Astrocyte (in vitro differentiated cells and primary cell): ENCODE results near the gene GOLGA6L9. TPM values are rescaled to one million over a fixed set of nuclear protein-coding genes. Genes with fewer than 3 reads are reported as not detected.
A peak's percentile ranks its signal among the peaks of the same experiment; 100 is the strongest.
"Not testable (repeated sequence)": the region's sequence is repeated elsewhere in the genome, so short reads cannot be mapped to it uniquely, and the experiment has no call there.

Experiments
- DNase-seq: peaks from one replicate; pipeline ENCODE4 v3.0.0-alpha.2; 2010; ENCODE audit warnings: low read depth
- FAIRE-seq: peaks from 2 replicates; lab custom pipeline; 2011; peaks lifted over from hg19 to GRCh38; lab: Jason Lieb, UNC
- H2AFZ ChIP-seq: 2 replicates; pipeline ENCODE4 v1.6.0; 2012; ENCODE audit warnings: low read depth, low read length, inconsistent platforms
- H3K27ac ChIP-seq: 2 replicates; pipeline ENCODE4 v1.5.1; 2011; ENCODE audit warnings: low read depth, low read length, inconsistent platforms
- H3K27me3 ChIP-seq: 2 replicates; pipeline ENCODE4 v1.6.0; 2011; ENCODE audit warnings: low read length, inconsistent platforms; ENCODE audit not compliant: insufficient read depth
- H3K36me3 ChIP-seq: 2 replicates; pipeline ENCODE4 v1.5.1; 2011; ENCODE audit warnings: low read length, inconsistent platforms; ENCODE audit not compliant: insufficient read depth
- H3K4me1 ChIP-seq: 2 replicates; pipeline ENCODE4 v1.5.1; 2011; ENCODE audit warnings: low read length, inconsistent platforms; ENCODE audit not compliant: insufficient read depth
- H3K4me2 ChIP-seq: 2 replicates; pipeline ENCODE4 v1.6.0; 2012; ENCODE audit warnings: low read length, inconsistent platforms
- H3K4me3 ChIP-seq: 2 replicates; pipeline ENCODE4 v1.5.1; 2011; ENCODE audit warnings: low read depth, mild to moderate bottlenecking, low read length, inconsistent platforms; ENCODE audit not compliant: insufficient read depth
- H3K79me2 ChIP-seq: 2 replicates; pipeline ENCODE4 v1.6.0; 2012; ENCODE audit warnings: mild to moderate bottlenecking, low read length, inconsistent platforms; ENCODE audit not compliant: insufficient read depth
- H3K9ac ChIP-seq: 2 replicates; pipeline ENCODE4 v1.6.0; 2012; ENCODE audit warnings: mild to moderate bottlenecking, low read length, inconsistent platforms
- H3K9me3 ChIP-seq: 2 replicates; pipeline ENCODE4 v1.5.1; 2012; ENCODE audit warnings: low read depth, mild to moderate bottlenecking, low read length, inconsistent platforms; ENCODE audit not compliant: insufficient read depth
- H4K20me1 ChIP-seq: 2 replicates; pipeline ENCODE4 v1.6.0; 2012; ENCODE audit warnings: low read length, inconsistent platforms; ENCODE audit not compliant: insufficient read depth
- H3K27ac Mint-ChIP-seq: one replicate; pipeline ENCODE4 v1.8.0; 2021; ENCODE audit warnings: mild to moderate bottlenecking, mixed read lengths; ENCODE audit not compliant: unreplicated experiment
- H3K27me3 Mint-ChIP-seq: one replicate; pipeline ENCODE4 v1.8.0; 2021; ENCODE audit warnings: low read depth, mixed read lengths; ENCODE audit not compliant: unreplicated experiment
- H3K36me3 Mint-ChIP-seq: one replicate; pipeline ENCODE4 v1.8.0; 2021; ENCODE audit warnings: low read depth, mixed read lengths; ENCODE audit not compliant: unreplicated experiment
- H3K4me1 Mint-ChIP-seq: one replicate; pipeline ENCODE4 v1.8.0; 2021; ENCODE audit warnings: low read depth, mixed read lengths; ENCODE audit not compliant: unreplicated experiment
- H3K4me3 Mint-ChIP-seq: one replicate; pipeline ENCODE4 v1.8.0; 2021; ENCODE audit warnings: mild to moderate bottlenecking, moderate library complexity, mixed read lengths; ENCODE audit not compliant: unreplicated experiment
- H3K9me3 Mint-ChIP-seq: one replicate; pipeline ENCODE4 v1.8.0; 2021; ENCODE audit warnings: mild to moderate bottlenecking, mixed read lengths; ENCODE audit not compliant: unreplicated experiment
- total RNA-seq: library from RNA; stranded (reverse); gene quantifications from 2 replicates; pipeline ENCODE4 v1.2.1, GENCODE V29; 2021

Gene GOLGA6L9
- total RNA-seq, 1 donor from 2014 or later: 5.2 TPM

GRCh38 chr15:82410306-82410705 is 19.3 kb upstream of the GOLGA6L9 start:
- H4K20me1 ChIP-seq, FAIRE-seq, H3K36me3 ChIP-seq, H3K27ac ChIP-seq, H2AFZ ChIP-seq, H3K27me3 ChIP-seq, H3K27me3 Mint-ChIP-seq, H3K4me1 ChIP-seq, H3K27ac Mint-ChIP-seq, DNase-seq, H3K36me3 Mint-ChIP-seq, H3K9ac ChIP-seq, H3K9me3 ChIP-seq, H3K4me2 ChIP-seq, H3K79me2 ChIP-seq, H3K4me3 ChIP-seq, H3K4me3 Mint-ChIP-seq, H3K9me3 Mint-ChIP-seq: not testable (repeated sequence)
- H3K4me1 Mint-ChIP-seq: peaks cover 10% of the 10 kb centered on the region

GRCh38 chr15:82411595-82411994 is 18.0 kb upstream of the GOLGA6L9 start:
- not testable (repeated sequence) for FAIRE-seq, H3K9ac ChIP-seq, H3K36me3 Mint-ChIP-seq, H3K27me3 ChIP-seq, H4K20me1 ChIP-seq, H3K4me1 ChIP-seq, H3K4me3 ChIP-seq, H3K79me2 ChIP-seq, H3K4me3 Mint-ChIP-seq, DNase-seq, H3K27ac ChIP-seq, H3K9me3 Mint-ChIP-seq, H3K36me3 ChIP-seq, H3K4me2 ChIP-seq, H3K9me3 ChIP-seq, H2AFZ ChIP-seq, H3K27me3 Mint-ChIP-seq
- H3K4me1 Mint-ChIP-seq: peaks cover 10% of the 10 kb centered on the region
- peak overlapping the region; percentile 15 for H3K27ac Mint-ChIP-seq

GRCh38 chr15:82414525-82415191 is 15.0 kb upstream of the GOLGA6L9 start:
- not testable (repeated sequence) for H3K79me2 ChIP-seq, H3K36me3 Mint-ChIP-seq, H2AFZ ChIP-seq, H4K20me1 ChIP-seq, H3K27me3 Mint-ChIP-seq, H3K4me3 ChIP-seq, H3K9me3 ChIP-seq, H3K9me3 Mint-ChIP-seq, H3K27ac ChIP-seq, H3K9ac ChIP-seq, H3K4me1 ChIP-seq, H3K27ac Mint-ChIP-seq, H3K36me3 ChIP-seq, FAIRE-seq, H3K27me3 ChIP-seq, H3K4me2 ChIP-seq, H3K4me3 Mint-ChIP-seq, DNase-seq
- H3K4me1 Mint-ChIP-seq: peaks cover 10% of the 10 kb centered on the region

GRCh38 chr15:82420516-82420915 is 9.1 kb upstream of the GOLGA6L9 start:
- H3K4me1 Mint-ChIP-seq: not testable (repeated sequence)

GRCh38 chr15:82420966-82421365 is 8.7 kb upstream of the GOLGA6L9 start:
- H3K4me3 Mint-ChIP-seq, H3K4me1 ChIP-seq, H3K27me3 ChIP-seq, H3K4me2 ChIP-seq, H3K27me3 Mint-ChIP-seq, H4K20me1 ChIP-seq, H2AFZ ChIP-seq, H3K27ac ChIP-seq, H3K79me2 ChIP-seq, H3K9me3 Mint-ChIP-seq, H3K9me3 ChIP-seq, H3K4me1 Mint-ChIP-seq, H3K9ac ChIP-seq, H3K36me3 Mint-ChIP-seq, H3K4me3 ChIP-seq, H3K27ac Mint-ChIP-seq, H3K36me3 ChIP-seq, FAIRE-seq, DNase-seq: not testable (repeated sequence)

More at GRCh38 chr15:82420516-82420915, 9.1 kb upstream of the GOLGA6L9 start:
- H3K79me2 ChIP-seq, DNase-seq, H3K9me3 Mint-ChIP-seq, H3K4me3 Mint-ChIP-seq, H3K36me3 ChIP-seq, FAIRE-seq, H2AFZ ChIP-seq, H3K9me3 ChIP-seq, H3K27me3 Mint-ChIP-seq, H3K4me3 ChIP-seq, H3K27ac ChIP-seq, H3K4me1 ChIP-seq, H3K9ac ChIP-seq, H3K27me3 ChIP-seq, H3K36me3 Mint-ChIP-seq, H4K20me1 ChIP-seq: not testable (repeated sequence)
- peak overlapping the region; percentile 5 for H3K4me2 ChIP-seq
- peak overlapping the region; percentile 91 for H3K27ac Mint-ChIP-seq

GRCh38 chr15:82427117-82427516 is 2.5 kb upstream of the GOLGA6L9 start:
- not testable (repeated sequence) for H3K4me1 Mint-ChIP-seq, H3K4me3 Mint-ChIP-seq, H4K20me1 ChIP-seq, H3K79me2 ChIP-seq, H3K4me3 ChIP-seq, H3K36me3 Mint-ChIP-seq, H2AFZ ChIP-seq, DNase-seq, H3K27me3 ChIP-seq, H3K4me2 ChIP-seq, H3K36me3 ChIP-seq, H3K27ac Mint-ChIP-seq, H3K9me3 ChIP-seq, H3K4me1 ChIP-seq, FAIRE-seq, H3K9me3 Mint-ChIP-seq, H3K27me3 Mint-ChIP-seq, H3K9ac ChIP-seq, H3K27ac ChIP-seq
